ENCODE results near the gene THBS1.
A peak's percentile ranks its signal among the peaks of the same experiment; 100 is the strongest.

The THBS1 gene

GRCh38 chr15:39578851-39579486 lies 1.9 kb upstream of the THBS1 start:
- Histone ChIP-seq H3K27me3 (ENCODE audit: insufficient read depth, low read length) (peaks cover 6% of the 10 kb centered on the region), H2AFZ (ENCODE audit: low read length) (no peak overlapping the region), H3K27ac (ENCODE audit: low read depth, low read length, poor library complexity, severe bottlenecking) (no peak overlapping the region)

DNA sequence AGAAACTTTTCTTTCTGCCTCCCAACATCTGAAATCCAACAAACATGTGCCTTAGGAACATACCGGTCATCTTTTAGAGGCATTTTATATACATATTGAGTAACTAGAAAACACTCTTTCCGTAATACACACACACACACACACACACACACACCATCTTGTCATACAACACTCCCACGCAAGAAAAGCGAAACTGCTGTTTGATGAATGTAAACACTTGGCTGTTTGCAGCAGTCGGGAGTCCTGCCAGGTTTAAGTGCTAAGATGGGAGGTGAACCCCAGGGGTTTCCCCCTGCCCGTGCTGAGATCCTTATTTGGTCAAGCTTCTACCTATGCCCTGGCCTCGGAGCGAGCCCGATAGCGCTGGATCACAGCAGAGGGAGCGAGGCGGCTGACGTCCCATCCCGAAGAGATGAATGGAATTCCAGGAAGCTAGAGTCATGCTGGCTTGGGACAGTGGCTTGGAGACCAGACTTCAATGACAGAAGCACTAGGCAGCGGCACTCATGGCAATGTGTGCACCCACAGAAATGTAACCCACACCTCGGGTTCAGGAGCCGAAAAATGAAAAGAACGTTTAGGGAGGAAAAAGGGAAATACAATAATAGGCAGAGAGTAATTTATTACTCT lies 1.3 kb upstream of the THBS1 start:
- H3K9me2 ChIP-seq (ENCODE audit: low read depth, low read length): no peaks in the 10 kb centered on the region
- no peaks in the 10 kb centered on the region for H3K36me3 ChIP-seq (ENCODE audit: insufficient read depth, low read length)
- no peak overlapping the region for H3K9ac ChIP-seq (ENCODE audit: low read length)
- no peak overlapping the region for H3K4me2 ChIP-seq (ENCODE audit: low read length)
- no peak overlapping the region for H3K27ac ChIP-seq (ENCODE audit: low read depth, low read length, poor library complexity, severe bottlenecking)
- H4K20me1 ChIP-seq (ENCODE audit: insufficient read depth, low read length): no peaks in the 10 kb centered on the region
- no peak overlapping the region for H2AFZ ChIP-seq (ENCODE audit: low read length)
- H3F3A ChIP-seq (ENCODE audit: insufficient read depth, low read length): no peaks in the 10 kb centered on the region
- peaks cover 6% of the 10 kb centered on the region for H3K27me3 ChIP-seq (ENCODE audit: insufficient read depth, low read length)
- H3K9me3 ChIP-seq (ENCODE audit: low read length): no peaks in the 10 kb centered on the region
- H3K79me2 ChIP-seq (ENCODE audit: insufficient read depth, low read length): no peaks in the 10 kb centered on the region
- TF ChIP-seq, protein P1, sequence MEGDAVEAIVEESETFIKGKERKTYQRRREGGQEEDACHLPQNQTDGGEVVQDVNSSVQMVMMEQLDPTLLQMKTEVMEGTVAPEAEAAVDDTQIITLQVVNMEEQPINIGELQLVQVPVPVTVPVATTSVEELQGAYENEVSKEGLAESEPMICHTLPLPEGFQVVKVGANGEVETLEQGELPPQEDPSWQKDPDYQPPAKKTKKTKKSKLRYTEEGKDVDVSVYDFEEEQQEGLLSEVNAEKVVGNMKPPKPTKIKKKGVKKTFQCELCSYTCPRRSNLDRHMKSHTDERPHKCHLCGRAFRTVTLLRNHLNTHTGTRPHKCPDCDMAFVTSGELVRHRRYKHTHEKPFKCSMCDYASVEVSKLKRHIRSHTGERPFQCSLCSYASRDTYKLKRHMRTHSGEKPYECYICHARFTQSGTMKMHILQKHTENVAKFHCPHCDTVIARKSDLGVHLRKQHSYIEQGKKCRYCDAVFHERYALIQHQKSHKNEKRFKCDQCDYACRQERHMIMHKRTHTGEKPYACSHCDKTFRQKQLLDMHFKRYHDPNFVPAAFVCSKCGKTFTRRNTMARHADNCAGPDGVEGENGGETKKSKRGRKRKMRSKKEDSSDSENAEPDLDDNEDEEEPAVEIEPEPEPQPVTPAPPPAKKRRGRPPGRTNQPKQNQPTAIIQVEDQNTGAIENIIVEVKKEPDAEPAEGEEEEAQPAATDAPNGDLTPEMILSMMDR (IDR thresholded peaks at IDR 0.05; ENCODE audit: low read length): no peak
- no peak for TF ChIP-seq EZH2 (IDR thresholded peaks at IDR 0.05; ENCODE audit: borderline replicate concordance, low read length)
- no peaks in the 10 kb centered on the region for H3K4me1 ChIP-seq (ENCODE audit: insufficient read depth, low read length, severe bottlenecking)
- H3K4me3 ChIP-seq (ENCODE audit: low read depth, low read length, poor library complexity, severe bottlenecking): no peak overlapping the region

More at GRCh38 chr15:39578851-39579486, 1.9 kb upstream of the THBS1 start:
- H3K9me2 ChIP-seq (ENCODE audit: low read depth, low read length): no peaks in the 10 kb centered on the region
- no peak overlapping the region for H3K4me3 ChIP-seq (ENCODE audit: low read depth, low read length, poor library complexity, severe bottlenecking)
- no peaks in the 10 kb centered on the region for H4K20me1 ChIP-seq (ENCODE audit: insufficient read depth, low read length)
- no peak overlapping the region for H3K4me2 ChIP-seq (ENCODE audit: low read length)
- no peaks in the 10 kb centered on the region for H3K4me1 ChIP-seq (ENCODE audit: insufficient read depth, low read length, severe bottlenecking)
- H3F3A ChIP-seq (ENCODE audit: insufficient read depth, low read length): no peaks in the 10 kb centered on the region
- TF ChIP-seq EZH2 (IDR thresholded peaks at IDR 0.05; ENCODE audit: borderline replicate concordance, low read length): no peak
- TF ChIP-seq, protein P1 (IDR thresholded peaks at IDR 0.05; ENCODE audit: low read length): no peak
- H3K36me3 ChIP-seq (ENCODE audit: insufficient read depth, low read length): no peaks in the 10 kb centered on the region
- H3K79me2 ChIP-seq (ENCODE audit: insufficient read depth, low read length): no peaks in the 10 kb centered on the region
- no peak overlapping the region for H3K9ac ChIP-seq (ENCODE audit: low read length)
- no peaks in the 10 kb centered on the region for H3K9me3 ChIP-seq (ENCODE audit: low read length)

GRCh38 chr15:39580117-39580484 lies 778 bp upstream of the THBS1 start:
- H3K4me1 ChIP-seq (ENCODE audit: insufficient read depth, low read length, severe bottlenecking): no peaks in the 10 kb centered on the region
- H3K27ac ChIP-seq (ENCODE audit: low read depth, low read length, poor library complexity, severe bottlenecking): no peak overlapping the region
- no peaks in the 10 kb centered on the region for H3K79me2 ChIP-seq (ENCODE audit: insufficient read depth, low read length)
- H3K4me3 ChIP-seq (ENCODE audit: low read depth, low read length, poor library complexity, severe bottlenecking): no peak overlapping the region
- no peaks in the 10 kb centered on the region for H3K36me3 ChIP-seq (ENCODE audit: insufficient read depth, low read length)
- no peaks in the 10 kb centered on the region for H3F3A ChIP-seq (ENCODE audit: insufficient read depth, low read length)
- no peaks in the 10 kb centered on the region for H3K9me2 ChIP-seq (ENCODE audit: low read depth, low read length)
- peaks cover 6% of the 10 kb centered on the region for H3K27me3 ChIP-seq (ENCODE audit: insufficient read depth, low read length)
- TF ChIP-seq EZH2 (IDR thresholded peaks at IDR 0.05; ENCODE audit: borderline replicate concordance, low read length): no peak
- TF ChIP-seq, protein P1 (IDR thresholded peaks at IDR 0.05; ENCODE audit: low read length): peak; percentile 90
- H3K9me3 ChIP-seq (ENCODE audit: low read length): no peaks in the 10 kb centered on the region
- H3K4me2 ChIP-seq (ENCODE audit: low read length): no peak overlapping the region
- H3K9ac ChIP-seq (ENCODE audit: low read length): no peak overlapping the region
- no peak overlapping the region for H2AFZ ChIP-seq (ENCODE audit: low read length)
- H4K20me1 ChIP-seq (ENCODE audit: insufficient read depth, low read length): no peaks in the 10 kb centered on the region
